CD4-positive, CD25-positive, alpha-beta regulatory T cell (primary cell): ENCODE data around the gene TJP3. TPM values are rescaled to one million over a fixed set of nuclear protein-coding genes. Genes with fewer than 3 reads are reported as not detected.
"Not testable (repeated sequence)": the region's sequence is repeated elsewhere in the genome, so short reads cannot be mapped to it uniquely, and the experiment has no call there.

Experiments used
- ATAC-seq, 2 donors: fragments of 150-1000 bp; cut with Tn5 transposase; one replicate each; pipeline ENCODE4 v1.10.0; 2021; ENCODE audit warnings: low read depth in 2 of 2, moderate number of reproducible peaks in 2 of 2, moderate library complexity in 1 of 2
- DNase-seq, 3 donors: peaks; one replicate each; pipeline versions ENCODE4 v3.0.0 to v3.0.0-alpha.2; 2012 to 2022; ENCODE audit warnings: mixed read lengths in 1 of 3
- H3K27ac ChIP-seq: one replicate; pipeline ENCODE4 v1.7.0; 2013; ENCODE audit warnings: mild to moderate bottlenecking, low read length; ENCODE audit not compliant: insufficient read depth, poor library complexity, severe bottlenecking
- H3K27me3 ChIP-seq: one replicate; pipeline ENCODE4 v1.7.0; 2013; ENCODE audit warnings: low read length; ENCODE audit not compliant: control insufficient read depth, insufficient read depth
- H3K36me3 ChIP-seq: one replicate; pipeline ENCODE4 v1.7.0; 2013; ENCODE audit warnings: mild to moderate bottlenecking, low read length, moderate library complexity; ENCODE audit not compliant: control insufficient read depth, insufficient read depth
- H3K4me1 ChIP-seq: 2 replicates; pipeline ENCODE4 v1.7.0; 2013; ENCODE audit warnings: mild to moderate bottlenecking, low read length; ENCODE audit not compliant: insufficient read depth, control insufficient read depth, poor library complexity, severe bottlenecking
- H3K4me3 ChIP-seq: one replicate; pipeline ENCODE4 v1.7.0; 2013; ENCODE audit warnings: low read depth, mild to moderate bottlenecking, low read length, moderate library complexity
- H3K9me3 ChIP-seq, 2 experiments: 1 replicate in 1 of 2; 2 replicates in 1 of 2; pipeline ENCODE4 v1.7.0; 2013; ENCODE audit warnings: low read length in 2 of 2, mild to moderate bottlenecking in 1 of 2, moderate library complexity in 1 of 2; ENCODE audit not compliant: control insufficient read depth in 2 of 2
- H3K27ac Mint-ChIP-seq, 3 donors: one replicate each; pipeline ENCODE4 v1.8.0; 2020 to 2022; ENCODE audit warnings: mild to moderate bottlenecking in 3 of 3, mixed read lengths in 3 of 3, moderate library complexity in 2 of 3
- H3K27me3 Mint-ChIP-seq: one replicate; pipeline ENCODE4 v1.8.0; 2022; ENCODE audit warnings: mild to moderate bottlenecking, mixed read lengths
- H3K36me3 Mint-ChIP-seq: one replicate; pipeline ENCODE4 v1.8.0; 2020; ENCODE audit warnings: mixed read lengths
- H3K4me1 Mint-ChIP-seq, 4 donors: one replicate each; pipeline ENCODE4 v1.8.0; 2020 to 2022; ENCODE audit warnings: mixed read lengths in 4 of 4, mild to moderate bottlenecking in 1 of 4
- H3K4me3 Mint-ChIP-seq, 4 donors: one replicate each; pipeline ENCODE4 v1.8.0; 2020 to 2022; ENCODE audit warnings: mild to moderate bottlenecking in 4 of 4, mixed read lengths in 4 of 4, moderate library complexity in 3 of 4
- H3K9me3 Mint-ChIP-seq, 7 donors: one replicate each; pipeline ENCODE4 v1.8.0; 2020 to 2022; ENCODE audit warnings: mixed read lengths in 7 of 7, mild to moderate bottlenecking in 3 of 7, moderate library complexity in 2 of 7
- polyA plus RNA-seq, 4 donors: library from polyadenylated mRNA; unstranded; fragments of 300-500 nt; fragmentation: Illumina TruSeq; gene quantifications; one replicate each; pipeline ENCODE4 v1.2.3, GENCODE V29; 2021
- total RNA-seq: library from RNA; stranded (reverse); gene quantifications from one replicate; pipeline ENCODE4 v1.2.3, GENCODE V29; 2022

TJP3 gene
- total and polyA plus RNA-seq, 5 donors from 2014 or later: 20.6 to 34.4 (median 28.6) TPM

DNA sequence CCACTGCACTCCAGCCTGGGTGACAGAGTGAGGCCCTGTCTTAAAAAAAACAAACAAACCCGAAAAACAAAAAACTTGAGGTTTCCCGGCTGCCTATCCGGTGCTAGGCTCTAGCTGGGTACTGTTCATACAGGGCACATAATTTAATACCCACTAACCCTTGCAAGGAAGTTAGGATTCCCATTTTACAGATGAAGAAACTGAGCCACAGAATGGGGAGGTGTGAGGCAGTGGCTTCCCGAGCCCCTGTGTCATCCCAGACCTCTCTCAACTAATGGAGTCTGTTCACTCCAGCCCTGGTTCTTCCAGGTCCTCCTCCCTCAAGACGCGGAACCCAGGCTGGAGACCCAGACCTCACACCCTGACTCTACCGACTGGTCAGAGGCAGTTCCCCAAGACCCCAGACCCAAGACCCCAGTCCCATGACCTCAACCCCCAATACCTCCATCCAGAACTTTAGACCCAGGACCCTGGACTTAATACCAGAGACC, 52.7 kb downstream of the TJP3 start:
- ATAC-seq (no peak), DNase-seq (peak in 2 of 3 donors; percentile 52 to 58)
- Mint-ChIP-seq H3K36me3 (peaks cover 6% of the 10 kb centered on the region), H3K9me3 (peaks cover 0 to 2% (median 0%) of the 10 kb centered on the region in 7 donors), H3K27ac (peak overlapping the region; percentile 96 to 100 (median 98)), H3K4me3 (peak overlapping the region; percentile 94 to 98 (median 98)), H3K27me3 (peaks cover 7% of the 10 kb centered on the region), H3K4me1 (peaks cover 5 to 72% (median 26%) of the 10 kb centered on the region in 4 donors)
- Histone ChIP-seq H3K27ac (peak overlapping the region; percentile 100), H3K4me1 (peaks cover 34% of the 10 kb centered on the region), H3K36me3 (peaks cover 18% of the 10 kb centered on the region), H3K4me3 (peak overlapping the region; percentile 91), H3K27me3 (no peaks in the 10 kb centered on the region), H3K9me3 (no peaks in the 10 kb centered on the region)

DNA sequence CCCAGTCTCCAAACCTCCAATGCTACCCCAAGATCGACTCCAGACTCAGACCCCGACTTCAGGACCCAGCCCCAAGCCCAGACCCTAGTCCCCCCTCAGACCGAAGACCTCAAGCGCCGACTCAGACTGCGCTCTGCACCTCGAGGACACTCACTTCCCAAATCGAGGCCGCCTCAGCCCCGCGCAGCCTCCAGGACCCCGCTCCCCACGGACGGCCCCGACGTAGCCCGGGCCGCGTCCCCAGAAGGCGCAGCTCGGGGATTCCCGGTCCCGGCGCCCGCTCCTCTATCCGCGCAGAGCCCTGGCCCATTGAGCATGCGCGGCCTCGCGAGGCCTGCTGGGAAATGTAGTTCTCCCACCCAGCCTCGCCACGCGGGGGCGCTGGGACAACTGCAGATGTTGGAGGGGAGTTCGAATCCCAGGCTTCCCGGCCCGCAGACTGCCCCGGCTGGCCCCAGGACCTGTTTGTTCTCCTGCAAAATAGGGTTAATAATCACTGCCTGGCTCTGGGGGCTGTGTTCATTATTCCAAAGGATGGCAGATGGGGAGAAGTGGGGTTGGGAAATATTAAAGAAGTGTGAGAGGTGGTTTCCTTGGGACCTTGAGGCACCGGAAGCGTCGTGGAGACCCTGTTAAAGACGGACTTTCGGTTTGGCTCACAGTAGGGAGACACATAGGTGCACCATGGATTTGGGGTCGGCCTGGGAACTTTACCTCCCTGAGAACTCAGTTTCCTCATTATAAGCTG, 53.4 kb downstream of the TJP3 start, which contains the start of gene APBA3:
Gene APBA3 (minus strand): TSS at position 311 of the 748 bp plus-strand sequence. CDS start 1,428 bp downstream, outside the sequence.
- Histone ChIP-seq H3K27me3 (no peaks in the 10 kb centered on the region), H3K9me3 (no peaks in the 10 kb centered on the region), H3K36me3 (peaks cover 22% of the 10 kb centered on the region), H3K4me1 (peaks cover 37% of the 10 kb centered on the region), H3K4me3 (peak within 1 kb of the TSS; percentile 91), H3K27ac (peak within 1 kb of the TSS; percentile 100)
- ATAC-seq (peak; percentile 35 to 44), DNase-seq (peak; percentile 87 to 92 (median 91))
- peak within 1 kb of the TSS; percentile 94 to 100 (median 98) for H3K4me3 Mint-ChIP-seq
- H3K27me3 Mint-ChIP-seq: peaks cover 7% of the 10 kb centered on the region
- H3K27ac Mint-ChIP-seq: peak within 1 kb of the TSS; percentile 100
- peaks cover 8% of the 10 kb centered on the region for H3K36me3 Mint-ChIP-seq
- H3K4me1 Mint-ChIP-seq: peaks cover 5 to 74% (median 28%) of the 10 kb centered on the region in 4 donors
- peaks cover 0 to 2% (median 0%) of the 10 kb centered on the region in 7 donors for H3K9me3 Mint-ChIP-seq

DNA sequence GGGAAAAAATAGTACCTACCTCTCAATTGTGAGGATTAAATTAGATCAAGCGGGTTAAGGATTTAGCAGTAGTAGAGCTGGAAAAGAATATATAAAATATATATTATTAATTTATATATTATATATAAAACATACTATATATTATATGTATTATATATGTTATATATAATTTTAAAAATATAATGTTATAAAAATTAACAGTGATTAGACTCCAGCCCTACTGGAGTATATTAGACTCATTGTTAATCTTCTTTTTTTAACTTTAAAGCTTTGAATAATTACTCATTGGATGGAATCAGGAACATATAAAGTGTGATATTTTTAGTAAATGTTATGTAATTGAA, 53.9 kb downstream of the TJP3 start:
- peaks cover 0 to 2% (median 0%) of the 10 kb centered on the region in 7 donors for H3K9me3 Mint-ChIP-seq
- H3K36me3 Mint-ChIP-seq: peaks cover 9% of the 10 kb centered on the region
- peaks cover 7% of the 10 kb centered on the region for H3K27me3 Mint-ChIP-seq
- peaks cover 5 to 71% (median 27%) of the 10 kb centered on the region in 4 donors for H3K4me1 Mint-ChIP-seq
- peaks cover 27% of the 10 kb centered on the region for H3K36me3 ChIP-seq
- peak overlapping the region; percentile 100 for H3K27ac Mint-ChIP-seq
- H3K9me3 ChIP-seq: no peaks in the 10 kb centered on the region
- H3K4me1 ChIP-seq: peaks cover 35% of the 10 kb centered on the region
- no peaks in the 10 kb centered on the region for H3K27me3 ChIP-seq
- ATAC-seq (no peak), DNase-seq (no peak)
- H3K27ac ChIP-seq: peak overlapping the region; percentile 100
- H3K4me3 ChIP-seq: peak overlapping the region; percentile 72
- peak overlapping the region; percentile 94 to 100 (median 98) for H3K4me3 Mint-ChIP-seq

DNA sequence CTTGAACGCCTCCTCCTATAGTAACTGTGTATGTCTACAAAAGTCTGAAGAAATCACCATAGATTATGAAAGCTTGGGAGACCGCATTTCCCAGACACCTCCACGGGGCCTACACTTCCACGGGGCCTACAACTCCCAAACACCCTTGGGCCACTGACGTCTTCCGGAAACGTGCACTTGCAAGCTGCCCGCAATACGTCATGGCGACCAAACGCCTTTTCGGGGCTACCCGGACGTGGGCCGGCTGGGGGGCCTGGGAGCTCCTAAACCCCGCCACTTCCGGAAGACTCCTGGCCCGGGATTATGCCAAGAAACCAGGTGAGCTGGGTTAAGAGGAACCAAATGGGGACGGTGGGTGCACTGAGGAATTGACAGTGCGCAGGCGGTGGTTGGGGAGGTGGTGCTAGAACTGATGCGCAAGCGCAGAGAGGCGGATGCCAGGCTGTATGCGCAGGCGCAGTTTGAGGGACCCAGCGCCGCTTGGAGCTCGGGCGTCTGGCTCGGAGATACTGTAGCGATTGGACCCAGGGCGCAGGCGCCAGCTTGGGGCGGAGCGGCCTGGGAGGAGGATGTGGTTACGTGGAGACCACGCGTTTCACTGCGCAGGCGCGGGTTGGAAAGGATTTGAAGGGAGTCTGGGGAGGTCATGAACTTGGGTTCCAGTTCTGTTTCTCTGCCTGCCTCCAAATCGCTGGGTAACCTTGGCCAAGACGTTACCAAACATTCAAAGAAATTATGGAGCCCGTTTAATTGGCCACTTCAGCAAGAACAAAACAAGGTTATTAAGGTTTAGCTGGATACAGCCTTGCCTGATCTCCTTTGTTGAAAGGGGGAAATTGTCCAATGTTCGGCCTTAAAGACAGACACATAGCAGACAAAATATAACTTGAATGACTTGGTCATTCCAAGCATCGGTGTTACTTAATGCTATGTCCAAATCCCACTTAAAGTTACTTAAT, 54.6 kb downstream of the TJP3 start, which contains the start of gene MRPL54:
Gene MRPL54 (plus strand): TSS at position 182 of the 959 bp plus-strand sequence. CDS start 19 bp downstream, at position 201.
- Mint-ChIP-seq H3K9me3 (peaks cover 0 to 2% (median 0%) of the 10 kb centered on the region in 7 donors), H3K4me1 (peaks cover 5 to 64% (median 25%) of the 10 kb centered on the region in 4 donors), H3K27ac (peak within 1 kb of the TSS; percentile 100), H3K4me3 (peak within 1 kb of the TSS; percentile 94 to 100 (median 98)), H3K36me3 (peaks cover 9% of the 10 kb centered on the region), H3K27me3 (peaks cover 7% of the 10 kb centered on the region)
- Histone ChIP-seq H3K4me3 (peak within 1 kb of the TSS; percentile 72), H3K36me3 (peaks cover 27% of the 10 kb centered on the region), H3K27ac (peak within 1 kb of the TSS; percentile 100), H3K9me3 (no peaks in the 10 kb centered on the region), H3K4me1 (peaks cover 35% of the 10 kb centered on the region), H3K27me3 (no peaks in the 10 kb centered on the region)
- DNase-seq (peak; percentile 98 to 100 (median 99)), ATAC-seq (peak; percentile 83 to 86)

DNA sequence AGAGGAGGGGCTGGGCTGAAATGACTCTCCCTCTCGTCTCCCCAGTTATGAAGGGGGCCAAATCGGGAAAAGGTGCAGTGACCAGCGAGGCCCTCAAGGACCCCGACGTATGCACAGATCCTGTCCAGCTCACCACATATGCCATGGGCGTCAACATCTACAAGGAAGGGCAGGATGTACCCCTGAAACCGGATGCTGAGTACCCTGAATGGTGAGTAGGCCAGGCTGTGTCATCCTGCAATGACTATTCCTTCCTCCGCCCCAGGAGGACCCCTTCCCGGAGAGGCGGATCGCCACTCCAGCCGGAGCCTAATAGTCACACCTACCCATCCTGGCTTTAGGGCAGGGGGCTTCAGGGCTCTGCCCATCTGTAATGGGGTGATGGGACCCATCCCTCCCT, 56.9 kb downstream of the TJP3 start:
- ATAC-seq: no peak
- Mint-ChIP-seq H3K36me3 (peaks cover 13% of the 10 kb centered on the region), H3K4me1 (peaks cover 5 to 43% (median 22%) of the 10 kb centered on the region in 4 donors), H3K27ac (no peak overlapping the region), H3K27me3 (peaks cover 7% of the 10 kb centered on the region), H3K4me3 (no peak overlapping the region), H3K9me3 (peaks cover 0 to 2% (median 0%) of the 10 kb centered on the region in 7 donors)
- peaks cover 25% of the 10 kb centered on the region for H3K4me1 ChIP-seq
- no peaks in the 10 kb centered on the region for H3K9me3 ChIP-seq
- no peaks in the 10 kb centered on the region for H3K27me3 ChIP-seq
- no peak overlapping the region for H3K27ac ChIP-seq
- DNase-seq: no peak
- H3K4me3 ChIP-seq: no peak overlapping the region
- peaks cover 35% of the 10 kb centered on the region for H3K36me3 ChIP-seq

DNA sequence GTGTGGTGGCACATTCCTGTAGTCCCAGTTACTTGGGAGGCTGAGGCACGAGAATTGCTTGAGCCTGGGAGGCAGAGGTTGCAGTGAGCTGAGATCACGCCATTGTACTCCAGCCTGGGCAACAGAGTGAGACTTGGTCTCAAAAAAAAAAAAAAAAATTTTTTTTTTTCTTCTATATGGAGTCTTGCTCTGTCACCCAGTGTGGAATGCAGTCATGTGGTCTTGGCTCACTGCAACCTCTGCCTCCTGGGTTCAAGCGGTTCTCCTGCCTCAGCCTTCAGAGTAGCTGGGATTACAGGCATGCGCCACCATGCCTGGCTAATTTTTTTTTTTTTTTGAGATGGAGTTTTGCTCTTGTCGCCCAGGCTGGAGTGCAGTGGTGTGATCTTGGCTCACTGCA, 57.6 kb downstream of the TJP3 start:
- Mint-ChIP-seq H3K36me3 (peaks cover 13% of the 10 kb centered on the region), H3K4me1 (peaks cover 5 to 38% (median 22%) of the 10 kb centered on the region in 4 donors), H3K4me3 (peak overlapping the region in 1 of 4 donors; percentile 10)
- DNase-seq, ATAC-seq, H3K9me3 ChIP-seq, H3K27ac ChIP-seq, H3K4me3 ChIP-seq, H3K9me3 Mint-ChIP-seq, H3K27ac Mint-ChIP-seq, H3K27me3 Mint-ChIP-seq, H3K27me3 ChIP-seq: not testable (repeated sequence)
- peaks cover 19% of the 10 kb centered on the region for H3K4me1 ChIP-seq
- peaks cover 35% of the 10 kb centered on the region for H3K36me3 ChIP-seq

DNA sequence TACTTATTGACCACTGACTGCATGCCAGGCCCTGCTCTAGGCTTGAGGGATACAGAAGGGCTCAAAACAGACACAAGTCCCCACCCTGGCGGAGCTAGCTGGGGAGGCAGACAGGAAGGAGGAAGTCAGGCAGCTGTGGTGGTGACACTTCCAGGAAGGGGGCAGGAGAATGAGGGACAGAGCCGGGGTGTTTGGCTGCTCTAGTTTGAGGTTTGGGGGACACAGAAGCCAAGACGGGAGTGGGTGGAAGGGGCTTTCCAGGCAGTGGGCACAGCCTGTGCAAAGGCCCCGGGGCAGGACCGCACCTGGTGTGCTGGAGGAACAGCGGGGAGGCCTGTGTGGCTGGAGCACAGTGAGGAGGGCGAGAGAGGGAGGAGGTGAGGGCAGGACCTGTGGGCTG, 58.3 kb downstream of the TJP3 start:
- Histone ChIP-seq H3K4me3 (no peak overlapping the region), H3K27ac (no peak overlapping the region), H3K36me3 (peaks cover 35% of the 10 kb centered on the region), H3K4me1 (peaks cover 18% of the 10 kb centered on the region), H3K27me3 (no peaks in the 10 kb centered on the region), H3K9me3 (no peaks in the 10 kb centered on the region)
- Mint-ChIP-seq H3K27me3 (peaks cover 7% of the 10 kb centered on the region), H3K4me1 (peaks cover 4 to 33% (median 18%) of the 10 kb centered on the region in 4 donors), H3K27ac (peak overlapping the region; percentile 36 to 84 (median 62)), H3K36me3 (peaks cover 17% of the 10 kb centered on the region), H3K9me3 (peaks cover 0 to 2% (median 0%) of the 10 kb centered on the region in 7 donors), H3K4me3 (peak overlapping the region in 2 of 4 donors; percentile 57 to 78)
- ATAC-seq (no peak), DNase-seq (peak in 1 of 3 donors; percentile 50)
